ENCODE measurements around the gene TRIM71.

Gene TRIM71

DNA sequence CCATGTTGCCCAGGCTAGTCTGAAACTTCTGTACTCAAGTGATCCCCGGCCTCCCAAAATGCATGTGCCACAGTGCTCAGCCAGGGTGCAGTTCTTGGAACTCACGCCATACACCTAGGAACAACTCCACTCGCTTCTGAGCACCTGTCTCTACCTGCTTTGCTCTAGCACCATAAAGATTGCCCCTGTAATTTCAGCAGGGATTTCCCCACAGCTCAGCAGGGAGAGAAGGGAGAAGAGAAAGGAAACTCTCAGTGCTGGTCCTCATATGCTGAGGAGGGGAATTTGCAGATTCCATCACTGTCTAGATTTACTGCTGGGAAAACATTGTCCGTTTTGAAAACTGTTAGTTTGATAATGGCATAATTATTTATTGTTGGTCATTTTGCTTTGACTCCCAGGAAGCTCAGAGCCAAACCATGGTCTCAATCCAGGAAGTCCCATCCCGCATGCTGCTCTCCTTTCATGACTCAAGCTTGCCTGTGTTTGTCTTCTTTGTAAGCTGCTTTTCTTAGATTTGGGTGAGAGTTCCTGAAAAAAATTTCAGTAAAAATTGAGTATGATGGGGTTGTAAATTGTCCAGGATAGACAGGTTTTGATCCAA lies 24.2 kb downstream of the TRIM71 start:
- no peaks in the 10 kb centered on the region for H3K4me1 ChIP-seq (ENCODE audit: control insufficient read depth, insufficient read depth, low read length)
- H3K4me3 ChIP-seq (ENCODE audit: low read depth, low read length): no peak overlapping the region
- TF ChIP-seq ZNF121 (tag by site-specific recombination; IDR thresholded peaks at IDR 0.05) (no peak), ZNF843 (tag by site-specific recombination; IDR thresholded peaks at IDR 0.05) (no peak), ZFP69B (tag by site-specific recombination; IDR thresholded peaks at IDR 0.05) (no peak), SALL2 (tag by site-specific recombination; IDR thresholded peaks at IDR 0.05; ENCODE audit: borderline replicate concordance) (no peak), ZNF211 (tag by site-specific recombination; IDR thresholded peaks at IDR 0.05; ENCODE audit: low read depth) (no peak), ZNF223 (tag by site-specific recombination; IDR thresholded peaks at IDR 0.05) (no peak), ZSCAN23 (tag by site-specific recombination; IDR thresholded peaks at IDR 0.05) (no peak), GLIS2 (tag by site-specific recombination; IDR thresholded peaks at IDR 0.05) (no peak)
- TF ChIP-seq, protein P1, sequence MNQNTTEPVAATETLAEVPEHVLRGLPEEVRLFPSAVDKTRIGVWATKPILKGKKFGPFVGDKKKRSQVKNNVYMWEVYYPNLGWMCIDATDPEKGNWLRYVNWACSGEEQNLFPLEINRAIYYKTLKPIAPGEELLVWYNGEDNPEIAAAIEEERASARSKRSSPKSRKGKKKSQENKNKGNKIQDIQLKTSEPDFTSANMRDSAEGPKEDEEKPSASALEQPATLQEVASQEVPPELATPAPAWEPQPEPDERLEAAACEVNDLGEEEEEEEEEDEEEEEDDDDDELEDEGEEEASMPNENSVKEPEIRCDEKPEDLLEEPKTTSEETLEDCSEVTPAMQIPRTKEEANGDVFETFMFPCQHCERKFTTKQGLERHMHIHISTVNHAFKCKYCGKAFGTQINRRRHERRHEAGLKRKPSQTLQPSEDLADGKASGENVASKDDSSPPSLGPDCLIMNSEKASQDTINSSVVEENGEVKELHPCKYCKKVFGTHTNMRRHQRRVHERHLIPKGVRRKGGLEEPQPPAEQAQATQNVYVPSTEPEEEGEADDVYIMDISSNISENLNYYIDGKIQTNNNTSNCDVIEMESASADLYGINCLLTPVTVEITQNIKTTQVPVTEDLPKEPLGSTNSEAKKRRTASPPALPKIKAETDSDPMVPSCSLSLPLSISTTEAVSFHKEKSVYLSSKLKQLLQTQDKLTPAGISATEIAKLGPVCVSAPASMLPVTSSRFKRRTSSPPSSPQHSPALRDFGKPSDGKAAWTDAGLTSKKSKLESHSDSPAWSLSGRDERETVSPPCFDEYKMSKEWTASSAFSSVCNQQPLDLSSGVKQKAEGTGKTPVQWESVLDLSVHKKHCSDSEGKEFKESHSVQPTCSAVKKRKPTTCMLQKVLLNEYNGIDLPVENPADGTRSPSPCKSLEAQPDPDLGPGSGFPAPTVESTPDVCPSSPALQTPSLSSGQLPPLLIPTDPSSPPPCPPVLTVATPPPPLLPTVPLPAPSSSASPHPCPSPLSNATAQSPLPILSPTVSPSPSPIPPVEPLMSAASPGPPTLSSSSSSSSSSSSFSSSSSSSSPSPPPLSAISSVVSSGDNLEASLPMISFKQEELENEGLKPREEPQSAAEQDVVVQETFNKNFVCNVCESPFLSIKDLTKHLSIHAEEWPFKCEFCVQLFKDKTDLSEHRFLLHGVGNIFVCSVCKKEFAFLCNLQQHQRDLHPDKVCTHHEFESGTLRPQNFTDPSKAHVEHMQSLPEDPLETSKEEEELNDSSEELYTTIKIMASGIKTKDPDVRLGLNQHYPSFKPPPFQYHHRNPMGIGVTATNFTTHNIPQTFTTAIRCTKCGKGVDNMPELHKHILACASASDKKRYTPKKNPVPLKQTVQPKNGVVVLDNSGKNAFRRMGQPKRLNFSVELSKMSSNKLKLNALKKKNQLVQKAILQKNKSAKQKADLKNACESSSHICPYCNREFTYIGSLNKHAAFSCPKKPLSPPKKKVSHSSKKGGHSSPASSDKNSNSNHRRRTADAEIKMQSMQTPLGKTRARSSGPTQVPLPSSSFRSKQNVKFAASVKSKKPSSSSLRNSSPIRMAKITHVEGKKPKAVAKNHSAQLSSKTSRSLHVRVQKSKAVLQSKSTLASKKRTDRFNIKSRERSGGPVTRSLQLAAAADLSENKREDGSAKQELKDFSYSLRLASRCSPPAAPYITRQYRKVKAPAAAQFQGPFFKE (tag by site-specific recombination; IDR thresholded peaks at IDR 0.05; ENCODE audit: borderline replicate concordance): no peak
- TF ChIP-seq, protein P2, sequence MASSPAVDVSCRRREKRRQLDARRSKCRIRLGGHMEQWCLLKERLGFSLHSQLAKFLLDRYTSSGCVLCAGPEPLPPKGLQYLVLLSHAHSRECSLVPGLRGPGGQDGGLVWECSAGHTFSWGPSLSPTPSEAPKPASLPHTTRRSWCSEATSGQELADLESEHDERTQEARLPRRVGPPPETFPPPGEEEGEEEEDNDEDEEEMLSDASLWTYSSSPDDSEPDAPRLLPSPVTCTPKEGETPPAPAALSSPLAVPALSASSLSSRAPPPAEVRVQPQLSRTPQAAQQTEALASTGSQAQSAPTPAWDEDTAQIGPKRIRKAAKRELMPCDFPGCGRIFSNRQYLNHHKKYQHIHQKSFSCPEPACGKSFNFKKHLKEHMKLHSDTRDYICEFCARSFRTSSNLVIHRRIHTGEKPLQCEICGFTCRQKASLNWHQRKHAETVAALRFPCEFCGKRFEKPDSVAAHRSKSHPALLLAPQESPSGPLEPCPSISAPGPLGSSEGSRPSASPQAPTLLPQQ (tag by site-specific recombination; IDR thresholded peaks at IDR 0.05): no peak
- TF ChIP-seq, protein P3, sequence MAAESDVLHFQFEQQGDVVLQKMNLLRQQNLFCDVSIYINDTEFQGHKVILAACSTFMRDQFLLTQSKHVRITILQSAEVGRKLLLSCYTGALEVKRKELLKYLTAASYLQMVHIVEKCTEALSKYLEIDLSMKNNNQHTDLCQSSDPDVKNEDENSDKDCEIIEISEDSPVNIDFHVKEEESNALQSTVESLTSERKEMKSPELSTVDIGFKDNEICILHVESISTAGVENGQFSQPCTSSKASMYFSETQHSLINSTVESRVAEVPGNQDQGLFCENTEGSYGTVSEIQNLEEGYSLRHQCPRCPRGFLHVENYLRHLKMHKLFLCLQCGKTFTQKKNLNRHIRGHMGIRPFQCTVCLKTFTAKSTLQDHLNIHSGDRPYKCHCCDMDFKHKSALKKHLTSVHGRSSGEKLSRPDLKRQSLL (tag by site-specific recombination; IDR thresholded peaks at IDR 0.05): no peak
- TF ChIP-seq, protein P4, sequence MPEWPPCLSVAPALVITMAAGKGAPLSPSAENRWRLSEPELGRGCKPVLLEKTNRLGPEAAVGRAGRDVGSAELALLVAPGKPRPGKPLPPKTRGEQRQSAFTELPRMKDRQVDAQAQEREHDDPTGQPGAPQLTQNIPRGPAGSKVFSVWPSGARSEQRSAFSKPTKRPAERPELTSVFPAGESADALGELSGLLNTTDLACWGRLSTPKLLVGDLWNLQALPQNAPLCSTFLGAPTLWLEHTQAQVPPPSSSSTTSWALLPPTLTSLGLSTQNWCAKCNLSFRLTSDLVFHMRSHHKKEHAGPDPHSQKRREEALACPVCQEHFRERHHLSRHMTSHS (tag by site-specific recombination; IDR thresholded peaks at IDR 0.05): no peak
- H3K9me3 ChIP-seq (ENCODE audit: control insufficient read depth, insufficient read depth, low read depth, low read length): no peaks in the 10 kb centered on the region
- H3K27ac ChIP-seq (ENCODE audit: extremely low read depth, low read depth, low read length): no peak overlapping the region
- CTCF ChIA-PET: no interaction called here
- POLR2A ChIA-PET: interaction anchor here (0.7 kb wide), 1 partner anchor 100 kb away, joined by 3 read pairs; no protein-coding TSS in a partner anchor
- no peaks in the 10 kb centered on the region for H3K36me3 ChIP-seq (ENCODE audit: control insufficient read depth in 2 of 2, insufficient read depth in 1 of 2, low read length in 2 of 2)

DNA sequence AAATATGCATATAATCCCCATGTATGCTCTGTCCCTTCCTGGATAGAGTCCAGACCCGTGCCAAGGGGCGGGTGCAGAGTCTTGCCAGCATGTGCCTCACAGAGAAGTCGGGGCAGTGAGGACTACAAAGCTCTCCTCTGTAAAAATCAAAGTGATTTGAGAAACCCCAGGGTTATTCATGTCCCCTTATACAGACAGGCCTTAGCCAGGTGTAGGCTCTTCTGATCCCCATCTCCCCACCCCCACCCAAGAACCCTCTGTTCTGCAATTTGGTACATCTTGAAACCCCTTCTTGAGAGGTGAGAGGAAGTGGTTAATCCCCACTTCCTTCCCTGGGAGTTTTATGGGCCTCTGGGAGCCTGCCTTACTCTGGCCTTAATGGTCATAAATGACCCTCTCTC lies 24.7 kb downstream of the TRIM71 start:
- TF ChIP-seq, protein P5, sequence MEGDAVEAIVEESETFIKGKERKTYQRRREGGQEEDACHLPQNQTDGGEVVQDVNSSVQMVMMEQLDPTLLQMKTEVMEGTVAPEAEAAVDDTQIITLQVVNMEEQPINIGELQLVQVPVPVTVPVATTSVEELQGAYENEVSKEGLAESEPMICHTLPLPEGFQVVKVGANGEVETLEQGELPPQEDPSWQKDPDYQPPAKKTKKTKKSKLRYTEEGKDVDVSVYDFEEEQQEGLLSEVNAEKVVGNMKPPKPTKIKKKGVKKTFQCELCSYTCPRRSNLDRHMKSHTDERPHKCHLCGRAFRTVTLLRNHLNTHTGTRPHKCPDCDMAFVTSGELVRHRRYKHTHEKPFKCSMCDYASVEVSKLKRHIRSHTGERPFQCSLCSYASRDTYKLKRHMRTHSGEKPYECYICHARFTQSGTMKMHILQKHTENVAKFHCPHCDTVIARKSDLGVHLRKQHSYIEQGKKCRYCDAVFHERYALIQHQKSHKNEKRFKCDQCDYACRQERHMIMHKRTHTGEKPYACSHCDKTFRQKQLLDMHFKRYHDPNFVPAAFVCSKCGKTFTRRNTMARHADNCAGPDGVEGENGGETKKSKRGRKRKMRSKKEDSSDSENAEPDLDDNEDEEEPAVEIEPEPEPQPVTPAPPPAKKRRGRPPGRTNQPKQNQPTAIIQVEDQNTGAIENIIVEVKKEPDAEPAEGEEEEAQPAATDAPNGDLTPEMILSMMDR (tag by site-specific recombination; IDR thresholded peaks at IDR 0.05): no peak
- TF ChIP-seq ZNF292 (tag by site-specific recombination; IDR thresholded peaks at IDR 0.05; ENCODE audit: borderline replicate concordance, low read depth) (no peak), ZFHX2 (tag by site-specific recombination; conservative IDR thresholded peaks at IDR 0.05) (no peak), SP7 (tag by site-specific recombination; IDR thresholded peaks at IDR 0.05) (no peak)
- TF ChIP-seq, protein P6, sequence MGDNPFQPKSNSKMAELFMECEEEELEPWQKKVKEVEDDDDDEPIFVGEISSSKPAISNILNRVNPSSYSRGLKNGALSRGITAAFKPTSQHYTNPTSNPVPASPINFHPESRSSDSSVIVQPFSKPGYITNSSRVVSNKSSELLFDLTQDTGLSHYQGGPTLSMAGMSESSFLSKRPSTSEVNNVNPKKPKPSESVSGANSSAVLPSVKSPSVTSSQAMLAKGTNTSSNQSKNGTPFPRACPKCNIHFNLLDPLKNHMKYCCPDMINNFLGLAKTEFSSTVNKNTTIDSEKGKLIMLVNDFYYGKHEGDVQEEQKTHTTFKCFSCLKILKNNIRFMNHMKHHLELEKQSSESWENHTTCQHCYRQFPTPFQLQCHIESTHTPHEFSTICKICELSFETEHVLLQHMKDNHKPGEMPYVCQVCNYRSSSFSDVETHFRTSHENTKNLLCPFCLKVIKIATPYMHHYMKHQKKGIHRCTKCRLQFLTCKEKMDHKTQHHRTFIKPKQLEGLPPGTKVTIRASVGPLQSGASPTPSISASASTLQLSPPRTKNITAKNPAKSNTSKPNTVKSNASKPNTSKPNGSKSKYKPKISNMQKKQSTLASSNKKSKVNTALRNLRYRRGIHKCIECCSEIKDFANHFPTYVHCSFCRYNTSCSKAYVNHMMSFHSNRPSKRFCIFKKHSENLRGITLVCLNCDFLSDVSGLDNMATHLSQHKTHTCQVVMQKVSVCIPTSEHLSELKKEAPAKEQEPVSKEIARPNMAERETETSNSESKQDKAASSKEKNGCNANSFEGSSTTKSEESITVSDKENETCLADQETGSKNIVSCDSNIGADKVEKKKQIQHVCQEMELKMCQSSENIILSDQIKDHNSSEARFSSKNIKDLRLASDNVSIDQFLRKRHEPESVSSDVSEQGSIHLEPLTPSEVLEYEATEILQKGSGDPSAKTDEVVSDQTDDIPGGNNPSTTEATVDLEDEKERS (tag by site-specific recombination; IDR thresholded peaks at IDR 0.05): no peak
- Histone ChIP-seq H3K4me3 (ENCODE audit: low read depth, low read length) (no peak overlapping the region), H3K9me3 (ENCODE audit: control insufficient read depth, insufficient read depth, low read depth, low read length) (no peaks in the 10 kb centered on the region), H3K27ac (ENCODE audit: extremely low read depth, low read depth, low read length) (no peak overlapping the region), H3K4me1 (ENCODE audit: control insufficient read depth, insufficient read depth, low read length) (no peaks in the 10 kb centered on the region), H3K36me3 (ENCODE audit: control insufficient read depth in 2 of 2, insufficient read depth in 1 of 2, low read length in 2 of 2) (no peaks in the 10 kb centered on the region)
- ChIA-PET POLR2A (no interaction called here), CTCF (interaction anchor here (0.6 kb wide), 1 partner anchor 63 kb away, joined by 4 read pairs; no protein-coding TSS in a partner anchor)
